ENCODE measurements around the gene EPN2. TPM values are rescaled to one million over a fixed set of nuclear protein-coding genes. Genes with fewer than 3 reads are reported as not detected.
A peak's percentile ranks its signal among the peaks of the same experiment; 100 is the strongest.

Gene EPN2
- total RNA-seq, 1 donor, result 18.1 TPM

DNA sequence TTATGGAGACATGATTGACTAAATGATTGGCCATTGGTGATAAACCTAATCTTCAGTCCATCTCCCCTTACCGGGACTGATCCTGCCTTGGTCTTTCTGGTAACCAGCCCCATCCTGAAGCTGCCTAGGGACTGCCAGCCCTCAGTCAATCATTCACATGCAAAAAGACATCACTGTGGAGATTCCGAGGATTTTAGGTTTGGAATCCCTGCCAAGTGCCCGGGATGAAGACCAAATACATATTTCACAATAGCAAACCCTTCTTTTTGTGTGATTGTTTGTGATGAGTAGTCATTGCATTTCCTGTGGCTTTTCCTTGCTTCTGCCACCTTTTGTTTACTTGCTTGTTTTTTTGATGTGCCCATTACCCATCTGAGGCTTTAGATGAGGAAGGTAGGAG, 44.0 kb downstream of the EPN2 start:
- Histone ChIP-seq H3K27me3 (ENCODE audit: insufficient read depth, low read length) (no peaks in the 10 kb centered on the region), H3K4me1 (ENCODE audit: insufficient read depth, low read length) (no peaks in the 10 kb centered on the region), H3K79me2 (ENCODE audit: insufficient read depth, low read length) (peaks cover 69% of the 10 kb centered on the region), H3K36me3 (ENCODE audit: insufficient read depth, low read length) (peaks cover 3% of the 10 kb centered on the region), H3K4me2 (ENCODE audit: insufficient read depth, low read length) (no peak overlapping the region), H4K20me1 (ENCODE audit: insufficient read depth, low read length) (peaks cover 61% of the 10 kb centered on the region), H2AFZ (ENCODE audit: low read length) (no peak overlapping the region), H3K4me3 (ENCODE audit: insufficient read depth, low read length) (no peak overlapping the region), H3K9me3 (ENCODE audit: low read depth, low read length) (no peaks in the 10 kb centered on the region), H3K27ac (ENCODE audit: low read depth, low read length) (no peak overlapping the region)
- TF ChIP-seq, protein P1, sequence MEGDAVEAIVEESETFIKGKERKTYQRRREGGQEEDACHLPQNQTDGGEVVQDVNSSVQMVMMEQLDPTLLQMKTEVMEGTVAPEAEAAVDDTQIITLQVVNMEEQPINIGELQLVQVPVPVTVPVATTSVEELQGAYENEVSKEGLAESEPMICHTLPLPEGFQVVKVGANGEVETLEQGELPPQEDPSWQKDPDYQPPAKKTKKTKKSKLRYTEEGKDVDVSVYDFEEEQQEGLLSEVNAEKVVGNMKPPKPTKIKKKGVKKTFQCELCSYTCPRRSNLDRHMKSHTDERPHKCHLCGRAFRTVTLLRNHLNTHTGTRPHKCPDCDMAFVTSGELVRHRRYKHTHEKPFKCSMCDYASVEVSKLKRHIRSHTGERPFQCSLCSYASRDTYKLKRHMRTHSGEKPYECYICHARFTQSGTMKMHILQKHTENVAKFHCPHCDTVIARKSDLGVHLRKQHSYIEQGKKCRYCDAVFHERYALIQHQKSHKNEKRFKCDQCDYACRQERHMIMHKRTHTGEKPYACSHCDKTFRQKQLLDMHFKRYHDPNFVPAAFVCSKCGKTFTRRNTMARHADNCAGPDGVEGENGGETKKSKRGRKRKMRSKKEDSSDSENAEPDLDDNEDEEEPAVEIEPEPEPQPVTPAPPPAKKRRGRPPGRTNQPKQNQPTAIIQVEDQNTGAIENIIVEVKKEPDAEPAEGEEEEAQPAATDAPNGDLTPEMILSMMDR (IDR thresholded peaks at IDR 0.05; ENCODE audit: extremely low read depth, low read depth, low read length), result no peak
- peak; percentile 22 for DNase-seq (ENCODE audit: insufficient read length, low spot score, missing footprints)

DNA sequence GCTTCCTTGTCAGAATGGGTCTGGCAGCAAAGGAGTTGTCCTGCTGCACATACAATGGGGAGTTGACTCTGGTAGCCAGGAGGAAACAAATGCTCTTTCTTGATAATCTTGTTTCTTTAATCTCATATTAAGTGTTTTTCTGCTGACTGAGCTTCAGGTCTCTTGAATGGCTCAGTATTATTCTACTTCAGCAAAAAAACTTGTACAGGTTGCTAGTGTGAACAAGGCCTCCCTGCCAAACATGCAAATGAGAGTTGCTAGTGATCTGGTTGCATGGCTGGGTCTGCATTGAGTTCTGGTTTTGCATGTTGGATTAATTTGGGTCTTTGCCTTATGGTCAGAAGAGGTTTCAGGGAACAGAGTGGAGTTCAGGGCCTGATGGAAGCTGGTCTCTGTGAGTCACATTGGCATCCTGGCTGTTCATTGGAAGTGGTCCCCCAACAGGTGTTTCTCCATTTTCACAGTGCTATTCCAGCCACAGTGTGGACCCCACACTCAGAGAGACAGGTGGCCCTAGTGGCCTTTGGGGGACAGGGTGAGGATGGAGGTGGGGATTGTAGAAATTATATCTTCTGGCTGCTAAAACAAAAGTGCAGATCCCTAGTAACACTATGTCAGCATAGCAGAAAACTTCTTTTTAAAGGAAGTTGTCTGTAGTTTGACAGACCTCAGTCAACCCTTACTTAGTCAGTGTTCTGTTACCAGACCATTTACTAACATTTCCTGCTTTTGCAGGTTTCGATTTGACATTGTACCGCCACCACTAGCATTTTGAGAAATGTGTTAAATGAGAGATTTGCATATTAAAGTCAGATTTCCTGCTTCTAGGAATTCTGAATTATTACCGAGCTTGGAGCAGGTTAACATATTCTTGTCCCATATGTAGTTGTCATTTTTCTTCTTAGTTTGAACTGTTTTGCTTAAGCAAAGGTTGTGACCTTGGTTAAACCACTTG, 47.1 kb downstream of the EPN2 start:
- TF ChIP-seq, protein P1 (IDR thresholded peaks at IDR 0.05; ENCODE audit: extremely low read depth, low read depth, low read length), result no peak
- Histone ChIP-seq H2AFZ (ENCODE audit: low read length) (no peak overlapping the region), H3K36me3 (ENCODE audit: insufficient read depth, low read length) (peaks cover 3% of the 10 kb centered on the region), H3K4me2 (ENCODE audit: insufficient read depth, low read length) (no peak overlapping the region), H3K4me3 (ENCODE audit: insufficient read depth, low read length) (no peak overlapping the region), H3K27me3 (ENCODE audit: insufficient read depth, low read length) (no peaks in the 10 kb centered on the region), H3K4me1 (ENCODE audit: insufficient read depth, low read length) (no peaks in the 10 kb centered on the region), H3K9me3 (ENCODE audit: low read depth, low read length) (no peaks in the 10 kb centered on the region), H3K27ac (ENCODE audit: low read depth, low read length) (no peak overlapping the region), H3K79me2 (ENCODE audit: insufficient read depth, low read length) (peaks cover 75% of the 10 kb centered on the region), H4K20me1 (ENCODE audit: insufficient read depth, low read length) (peaks cover 80% of the 10 kb centered on the region)
- peak; percentile 51 for DNase-seq (ENCODE audit: insufficient read length, low spot score, missing footprints)

DNA sequence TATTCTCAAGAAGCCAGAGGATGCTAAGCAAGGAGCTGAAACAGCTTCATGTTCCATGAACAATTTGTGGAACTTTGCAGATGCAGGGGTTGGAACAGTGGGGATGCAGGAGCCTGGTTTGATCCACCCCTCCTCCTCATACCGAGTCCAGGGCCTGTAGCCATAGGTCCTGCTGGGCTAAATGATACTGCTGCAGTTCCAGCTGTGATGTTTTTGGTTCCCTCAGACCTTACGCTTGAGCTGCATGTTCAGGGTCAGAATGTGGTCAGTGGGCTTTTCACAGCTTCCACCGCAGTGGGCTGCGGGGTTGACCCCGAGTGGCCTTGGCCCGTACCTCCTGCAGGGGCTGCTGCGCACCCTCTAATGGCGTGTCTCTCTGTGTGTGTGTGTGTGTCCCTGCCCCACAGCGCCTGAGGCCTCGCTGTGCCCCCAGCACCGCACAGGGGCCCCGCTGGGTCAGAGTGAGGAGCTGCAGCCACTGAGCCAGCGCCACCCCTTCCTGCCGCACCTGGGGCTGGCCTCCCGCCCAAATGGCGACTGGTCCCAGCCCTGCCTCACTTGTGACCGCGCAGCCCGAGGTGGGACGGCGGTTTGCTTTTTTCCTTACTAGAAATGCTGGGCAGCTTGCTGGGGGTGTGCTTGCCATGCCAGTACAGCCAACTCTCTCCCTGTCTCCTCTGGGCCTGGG, 48.2 kb downstream of the EPN2 start:
- Histone ChIP-seq H3K4me1 (ENCODE audit: insufficient read depth, low read length) (no peaks in the 10 kb centered on the region), H3K79me2 (ENCODE audit: insufficient read depth, low read length) (peaks cover 80% of the 10 kb centered on the region), H3K36me3 (ENCODE audit: insufficient read depth, low read length) (peaks cover 3% of the 10 kb centered on the region), H3K27ac (ENCODE audit: low read depth, low read length) (no peak overlapping the region), H3K9me3 (ENCODE audit: low read depth, low read length) (no peaks in the 10 kb centered on the region), H3K4me2 (ENCODE audit: insufficient read depth, low read length) (no peak overlapping the region), H3K4me3 (ENCODE audit: insufficient read depth, low read length) (no peak overlapping the region), H2AFZ (ENCODE audit: low read length) (no peak overlapping the region), H4K20me1 (ENCODE audit: insufficient read depth, low read length) (peaks cover 78% of the 10 kb centered on the region), H3K27me3 (ENCODE audit: insufficient read depth, low read length) (no peaks in the 10 kb centered on the region)
- TF ChIP-seq, protein P1 (IDR thresholded peaks at IDR 0.05; ENCODE audit: extremely low read depth, low read depth, low read length), result no peak
- no peak for DNase-seq (ENCODE audit: insufficient read length, low spot score, missing footprints)

All from osteoblast (primary cell).